NCI-H226 (cell line): Measurements from ENCODE around the gene PPP1R13L.

ENCODE experiments used
- DNase-seq: peaks from one replicate; pipeline ENCODE4 v3.0.0-alpha.2; 2015

Gene PPP1R13L

DNA sequence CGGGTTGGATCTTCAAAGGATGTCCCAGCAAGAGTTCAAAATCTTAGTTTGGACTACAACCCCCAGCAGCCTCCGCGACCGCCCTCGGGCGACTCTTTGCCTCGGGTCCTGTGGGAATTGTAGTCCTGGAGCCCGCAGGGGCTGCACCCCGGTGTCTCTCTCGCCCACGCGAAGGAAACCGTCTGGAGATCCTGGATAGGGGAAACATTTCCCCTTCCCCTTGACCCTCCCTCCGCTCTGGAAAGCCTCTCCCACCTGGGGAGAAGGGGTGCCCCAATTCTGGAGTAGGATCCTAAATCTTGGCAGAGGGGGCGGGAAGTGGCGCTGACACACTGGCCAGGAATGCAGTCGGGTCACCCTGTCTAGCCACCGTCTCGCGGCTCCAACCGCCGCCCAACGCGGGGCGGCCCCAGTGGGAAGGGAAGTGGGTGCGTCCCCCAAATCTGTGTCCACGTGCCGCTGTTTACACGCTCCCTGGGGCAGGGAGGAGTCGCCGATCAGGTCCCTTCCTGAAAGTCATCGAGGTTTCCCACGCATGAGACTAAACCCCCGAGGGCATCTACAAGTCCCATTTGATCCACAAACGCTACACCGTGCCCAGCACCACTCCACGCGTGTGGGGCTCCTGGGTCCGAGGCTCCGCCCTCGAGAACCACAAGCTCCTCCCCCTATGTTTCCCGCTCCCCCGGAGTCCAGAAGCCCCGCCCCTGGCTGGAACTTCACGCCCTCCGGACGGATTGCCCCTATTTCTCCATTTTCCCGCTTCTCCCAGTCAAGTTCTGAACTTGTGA is 761 bp upstream of the PPP1R13L start:
- peak; percentile 87 for DNase-seq

DNA sequence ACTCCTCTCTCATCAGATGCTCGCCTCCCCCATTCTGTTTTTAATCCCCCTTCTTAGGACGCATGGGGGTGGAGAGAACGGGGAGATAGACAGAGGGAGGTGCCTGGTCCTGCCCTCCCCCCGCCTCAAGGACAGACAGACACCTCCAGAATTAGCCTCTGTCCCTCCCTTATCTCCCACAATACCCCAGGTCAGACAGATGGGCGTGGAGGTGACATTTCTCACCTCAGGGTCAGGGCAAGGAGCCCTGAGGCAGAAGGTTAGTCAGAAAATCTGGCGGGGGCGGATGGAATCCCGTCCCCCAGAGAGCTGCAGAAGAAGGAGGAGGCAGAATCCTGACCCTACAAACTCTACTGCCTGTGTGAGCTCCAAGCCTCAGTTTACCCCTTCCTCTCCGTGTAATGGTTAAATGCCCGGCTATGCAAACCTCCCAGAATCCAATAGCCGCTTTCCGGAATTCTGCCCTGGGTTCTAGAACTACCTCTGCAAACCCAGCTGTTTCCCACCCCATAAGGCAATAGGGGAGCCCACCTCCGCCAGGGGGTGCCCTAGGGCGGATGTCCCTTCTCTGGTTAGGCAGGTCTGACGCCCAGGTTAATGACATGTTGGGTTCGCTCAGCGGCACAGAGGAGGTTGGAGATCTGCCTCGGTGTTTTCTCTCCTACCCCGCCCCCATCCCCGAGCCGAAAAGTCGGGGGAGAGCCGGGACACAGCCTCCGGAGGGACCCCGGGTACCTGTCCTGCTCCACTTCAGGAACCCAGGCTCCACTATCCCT is 900 bp downstream of the PPP1R13L start:
- DNase-seq, result no peak

DNA sequence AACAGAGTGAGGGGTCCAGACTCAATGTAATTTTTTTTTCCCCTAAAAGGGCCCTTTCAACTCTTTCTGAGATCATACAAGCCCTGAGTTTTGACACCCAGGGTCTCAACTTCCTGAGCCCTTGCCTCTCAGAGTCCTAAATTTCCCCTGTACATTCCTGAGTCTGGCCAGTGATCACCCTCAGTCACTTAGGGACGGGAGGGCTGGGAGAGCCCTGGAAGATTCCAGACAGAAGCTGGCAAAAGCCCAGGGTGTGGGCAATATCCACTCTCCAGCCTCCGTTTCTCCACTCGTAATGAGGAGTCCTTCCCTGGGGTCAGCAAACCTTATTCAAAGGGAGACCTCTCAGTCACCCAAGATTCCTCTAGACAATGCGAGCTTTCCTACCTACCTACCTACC is 1.6 kb downstream of the PPP1R13L start:
- DNase-seq, result no peak

DNA sequence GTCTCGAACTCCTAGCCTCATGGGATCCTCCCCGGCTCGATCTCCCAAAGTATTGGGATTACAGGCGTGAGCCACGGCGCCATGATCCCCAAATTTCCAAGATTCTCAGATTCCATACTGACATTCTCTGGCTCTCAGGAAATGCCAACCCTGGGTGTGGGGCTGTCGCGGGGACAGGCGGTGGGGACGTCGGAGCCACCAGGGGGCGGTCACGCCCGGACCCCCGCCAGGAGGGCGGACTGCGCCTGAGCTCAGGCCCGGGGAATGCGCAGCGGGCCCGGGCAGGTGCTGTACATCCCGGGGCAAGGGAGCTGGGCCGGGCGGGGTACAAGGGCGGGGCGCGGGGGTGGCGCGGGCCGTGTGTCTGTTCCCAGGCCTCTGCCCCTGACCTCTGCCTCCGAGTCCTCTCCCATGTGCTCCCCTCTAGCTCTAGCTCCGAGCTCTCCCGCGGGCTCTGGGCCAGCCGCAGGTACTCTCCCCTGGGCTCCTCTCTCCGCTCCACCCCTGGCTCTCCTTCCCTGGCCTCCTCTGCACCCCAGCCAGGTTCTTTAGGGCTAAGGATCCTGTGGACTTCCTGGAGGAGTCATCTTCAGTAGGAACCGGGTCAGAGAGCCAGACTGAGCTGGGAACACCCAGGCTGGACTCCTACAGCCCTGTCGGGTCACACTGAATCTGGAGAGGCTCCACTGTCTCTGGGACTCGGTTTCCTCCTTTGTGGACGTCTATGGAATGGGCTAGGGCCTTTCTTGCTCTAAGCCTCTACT is 2.4 kb downstream of the PPP1R13L start:
- DNase-seq, result no peak

DNA sequence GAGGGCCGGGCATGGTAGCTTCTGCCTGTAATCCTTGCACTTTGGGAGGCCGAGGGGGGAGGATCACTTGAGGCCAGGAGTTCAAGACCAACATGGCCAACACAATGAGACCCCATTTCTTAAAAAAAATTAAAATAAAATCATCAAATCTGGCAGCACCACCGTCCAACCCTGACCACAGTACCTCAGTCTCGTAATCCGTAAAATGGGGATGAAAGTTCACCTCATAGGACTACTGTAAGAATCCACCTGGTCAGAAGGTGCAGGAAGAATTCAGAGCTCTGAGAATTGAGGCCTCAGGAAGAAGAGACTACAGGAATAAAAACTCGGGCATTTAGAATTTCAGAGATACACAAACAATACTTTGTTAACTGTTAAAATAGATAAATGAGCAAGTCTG is 3.1 kb downstream of the PPP1R13L start:
- DNase-seq, result no peak

DNA sequence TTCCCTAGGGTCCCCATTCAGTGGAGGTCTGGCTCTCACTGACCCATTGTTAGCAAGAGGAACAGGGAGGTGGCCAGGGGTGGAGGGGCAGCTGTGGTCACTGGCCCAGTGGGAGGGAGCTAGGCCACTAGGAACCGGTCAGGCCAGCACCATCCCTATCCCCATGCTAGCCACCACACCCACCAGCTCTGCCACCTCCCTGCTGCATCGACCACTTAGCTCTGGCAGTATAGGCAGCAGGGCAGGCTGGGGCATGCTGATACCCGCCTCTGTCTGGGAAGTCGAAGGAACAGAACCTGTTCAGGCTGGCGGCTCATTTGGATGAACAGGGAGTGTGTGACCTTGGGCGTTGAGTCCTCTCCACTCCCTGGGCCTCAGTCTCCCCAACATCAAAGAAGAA is 4.7 kb downstream of the PPP1R13L start:
- DNase-seq, result no peak

DNA sequence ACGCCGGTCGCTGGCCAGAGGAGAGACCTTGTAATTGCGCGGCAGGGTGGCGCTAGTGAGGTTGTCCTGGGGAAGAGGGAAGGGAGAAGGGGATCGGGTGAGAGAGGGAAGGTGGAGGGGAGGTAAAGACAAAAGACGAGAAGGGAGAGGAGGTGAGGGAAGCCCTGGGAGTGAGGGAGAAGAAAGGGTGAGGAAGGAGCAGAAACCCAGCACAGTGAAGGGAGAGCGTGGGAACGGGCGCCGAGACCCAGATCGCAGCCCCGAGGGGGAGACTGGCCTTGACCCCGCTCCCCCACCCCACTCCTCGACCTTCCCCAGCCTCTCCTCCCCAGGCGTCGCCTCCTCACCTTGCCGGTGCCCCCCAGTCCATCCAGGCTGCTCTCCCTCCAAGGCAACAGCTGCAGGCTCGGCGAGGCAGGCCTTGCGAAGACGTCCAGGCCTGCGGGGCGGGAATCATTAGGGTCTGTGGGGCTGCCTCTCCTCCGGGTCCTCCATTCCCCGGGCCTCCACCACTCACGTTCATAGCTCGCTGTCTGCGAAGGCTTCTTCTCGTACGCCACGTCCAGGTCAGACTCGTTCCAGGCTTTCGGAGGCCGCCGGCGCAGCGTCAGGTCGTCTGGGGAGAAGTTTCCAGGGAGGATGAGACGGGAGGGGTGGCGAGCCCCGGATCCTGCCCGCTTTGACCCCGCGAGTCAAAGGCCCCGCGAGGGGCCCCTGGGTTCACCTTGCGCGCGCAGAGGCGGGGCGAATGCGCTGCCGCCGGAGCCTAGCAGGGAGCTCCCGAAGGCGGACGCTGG is 8.8 kb downstream of the PPP1R13L start:
- DNase-seq, result no peak

DNA sequence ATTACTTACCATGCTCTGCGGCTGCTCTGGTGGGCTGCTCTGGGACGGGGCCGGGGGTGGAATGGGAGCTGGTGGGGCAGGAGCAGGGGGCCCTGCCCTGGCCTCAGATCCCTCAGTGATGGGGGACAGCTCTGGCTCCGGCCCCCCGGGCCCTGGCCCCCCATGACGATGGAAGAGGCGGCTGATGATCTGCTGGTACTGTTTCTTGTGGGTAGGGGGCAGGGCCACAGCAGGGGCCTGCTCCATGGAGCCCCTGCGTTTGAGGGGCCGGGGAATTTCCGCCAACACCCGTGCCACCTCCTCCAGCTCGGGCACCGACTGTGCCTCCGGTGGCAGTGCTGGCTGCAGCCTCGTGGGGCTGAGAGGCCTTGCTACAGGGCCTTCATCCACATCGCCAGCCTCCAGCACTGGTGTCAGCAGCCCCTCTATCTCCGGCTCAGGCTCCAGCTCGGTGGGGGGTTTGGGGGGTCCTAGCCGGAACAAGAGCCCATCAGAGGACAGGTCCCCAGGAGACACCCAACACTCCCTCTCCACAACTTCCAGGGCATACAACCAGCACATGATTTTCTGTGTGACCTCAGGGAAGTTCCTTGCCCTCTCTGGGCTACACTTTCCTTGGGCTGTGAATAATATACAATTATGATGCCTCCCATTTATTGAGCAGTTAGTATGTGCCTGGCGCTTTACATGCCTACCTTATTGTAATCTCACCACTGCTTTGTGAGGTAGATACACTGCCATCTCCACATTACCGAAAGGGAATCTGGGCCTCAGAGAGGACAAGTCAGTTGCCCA is 12.8 kb downstream of the PPP1R13L start:
- DNase-seq, result no peak

DNA sequence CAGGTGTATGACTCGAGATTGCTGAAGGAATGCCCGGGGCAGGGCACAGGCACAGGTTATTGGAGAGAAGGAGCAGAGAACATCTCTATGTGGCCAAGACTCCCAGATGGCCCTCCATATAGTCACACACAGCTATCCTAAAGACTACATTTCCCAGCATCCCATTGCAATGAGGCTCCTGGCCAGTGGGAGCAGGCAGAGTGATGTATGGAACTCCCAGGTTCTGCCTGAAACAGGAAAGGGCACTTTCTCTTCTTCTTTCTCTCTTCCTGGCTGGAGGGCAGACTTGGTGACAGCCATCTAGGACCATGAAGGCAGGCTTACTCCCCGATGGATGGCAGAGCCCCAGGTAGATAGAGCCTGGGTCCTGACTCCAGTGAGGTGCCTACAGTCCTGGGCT is 13.5 kb downstream of the PPP1R13L start:
- DNase-seq, result peak; percentile 9

DNA sequence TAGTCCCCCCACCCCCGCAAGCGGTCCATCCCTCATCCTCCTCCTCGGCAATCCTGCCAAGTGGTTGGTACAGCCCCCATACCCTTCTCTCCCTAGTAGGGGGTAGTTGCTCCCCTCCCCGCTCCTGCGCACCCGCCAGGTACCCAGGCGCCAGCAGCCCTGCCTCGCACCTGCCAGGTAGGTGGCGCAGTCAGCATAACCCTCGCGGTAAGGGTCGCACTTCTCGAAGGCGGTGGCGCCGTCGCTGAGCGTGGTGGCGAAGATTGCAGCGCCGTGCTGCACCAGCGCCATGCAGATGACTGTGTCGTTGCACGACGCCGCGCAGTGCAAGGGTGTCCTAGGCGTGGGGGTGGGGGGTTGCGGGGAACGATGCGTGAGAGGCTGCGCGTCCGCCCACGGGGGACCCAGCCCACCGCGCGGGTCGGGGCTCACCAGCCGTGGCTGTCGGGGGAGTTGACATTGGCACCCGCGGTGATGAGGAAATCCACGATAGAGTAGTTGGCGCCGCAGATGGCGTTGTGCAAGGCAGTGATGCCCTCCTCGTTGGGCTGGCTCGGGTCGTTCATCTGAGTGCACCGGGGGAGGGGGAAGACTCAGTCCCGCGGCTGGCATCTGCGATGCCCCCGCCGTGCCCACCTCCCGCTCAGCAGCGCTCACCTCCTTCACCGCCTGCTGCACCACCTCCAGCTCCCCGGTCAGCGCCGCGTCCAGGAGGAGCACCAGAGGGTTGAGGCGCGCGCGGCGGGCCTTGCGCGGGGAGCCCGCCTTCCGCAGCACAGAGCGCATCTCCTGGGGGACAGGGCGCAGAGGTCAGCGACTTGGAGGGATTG is 19.3 kb downstream of the PPP1R13L start:
- no peak for DNase-seq

DNA sequence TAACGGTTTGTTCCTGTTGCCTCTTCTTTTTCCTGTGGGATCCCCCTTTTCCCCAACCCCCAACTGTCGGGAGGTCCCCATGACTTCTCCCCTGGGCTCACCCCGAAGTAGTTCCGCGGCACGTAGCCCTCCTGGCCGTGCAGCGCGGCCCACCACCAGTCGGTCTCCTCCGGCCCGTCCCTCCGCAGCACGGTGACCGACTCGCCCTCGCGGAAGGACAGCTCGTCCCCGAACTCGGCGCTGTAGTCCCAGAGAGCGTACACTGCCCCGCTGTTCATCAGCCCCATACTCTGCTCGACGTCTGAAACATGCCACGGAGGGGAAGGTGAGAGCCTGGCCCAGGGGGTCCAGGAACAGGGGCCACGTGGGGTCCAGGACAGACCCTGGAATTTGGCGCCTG is 22.4 kb downstream of the PPP1R13L start:
- no peak for DNase-seq

DNA sequence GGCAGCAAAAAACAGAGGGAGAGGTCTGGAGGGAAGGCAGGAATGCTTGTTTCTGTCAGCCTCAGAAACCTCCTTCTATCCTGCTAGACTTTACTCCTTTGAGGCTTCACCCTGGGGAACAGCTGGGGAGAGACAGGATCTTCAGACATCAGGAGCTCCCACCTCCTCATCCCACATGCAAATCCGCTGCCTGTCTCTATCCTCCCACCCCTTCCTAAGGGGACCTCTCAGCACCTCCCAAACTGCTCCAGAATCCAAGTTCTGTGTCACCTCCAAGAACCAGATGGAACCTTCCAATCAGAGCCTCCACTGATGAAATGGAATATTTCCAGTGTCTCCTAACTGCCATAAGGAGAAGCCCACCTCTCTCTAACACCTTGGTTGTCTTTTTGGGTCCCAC is 24.8 kb downstream of the PPP1R13L start:
- no peak for DNase-seq

DNA sequence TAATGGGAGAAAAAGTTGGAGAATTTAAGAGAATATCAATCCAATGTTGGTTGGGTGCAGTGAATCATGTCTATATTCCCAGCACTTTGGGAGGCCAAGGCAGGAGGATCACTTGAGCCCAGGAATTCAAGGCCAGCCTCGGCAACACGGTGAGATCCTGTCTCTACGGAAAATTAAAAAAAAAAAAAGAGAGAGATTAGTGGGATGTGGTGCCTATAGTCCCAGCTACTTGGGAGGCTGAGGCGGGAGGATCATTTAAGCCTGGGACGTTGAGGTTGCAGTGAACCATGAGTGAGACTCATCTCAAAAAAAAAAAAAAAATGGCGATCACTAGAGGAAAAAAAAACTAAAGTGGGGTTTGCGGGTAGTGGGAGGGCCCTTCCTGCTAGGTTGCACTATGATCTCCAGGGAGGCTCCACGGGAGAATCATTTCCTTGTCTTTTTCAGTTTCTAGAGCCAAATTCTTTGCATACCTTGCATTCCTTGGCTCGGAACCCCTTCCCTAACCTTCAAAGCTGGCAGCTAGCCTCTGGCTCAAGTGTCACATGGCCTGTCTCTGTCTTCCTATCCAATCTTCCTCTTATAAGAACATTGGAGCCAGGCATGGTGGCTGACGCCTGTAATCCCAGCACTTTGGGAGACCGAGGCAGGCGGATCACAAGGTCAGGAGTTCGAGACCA is 28.7 kb downstream of the PPP1R13L start:
- peak; percentile 98 for DNase-seq

DNA sequence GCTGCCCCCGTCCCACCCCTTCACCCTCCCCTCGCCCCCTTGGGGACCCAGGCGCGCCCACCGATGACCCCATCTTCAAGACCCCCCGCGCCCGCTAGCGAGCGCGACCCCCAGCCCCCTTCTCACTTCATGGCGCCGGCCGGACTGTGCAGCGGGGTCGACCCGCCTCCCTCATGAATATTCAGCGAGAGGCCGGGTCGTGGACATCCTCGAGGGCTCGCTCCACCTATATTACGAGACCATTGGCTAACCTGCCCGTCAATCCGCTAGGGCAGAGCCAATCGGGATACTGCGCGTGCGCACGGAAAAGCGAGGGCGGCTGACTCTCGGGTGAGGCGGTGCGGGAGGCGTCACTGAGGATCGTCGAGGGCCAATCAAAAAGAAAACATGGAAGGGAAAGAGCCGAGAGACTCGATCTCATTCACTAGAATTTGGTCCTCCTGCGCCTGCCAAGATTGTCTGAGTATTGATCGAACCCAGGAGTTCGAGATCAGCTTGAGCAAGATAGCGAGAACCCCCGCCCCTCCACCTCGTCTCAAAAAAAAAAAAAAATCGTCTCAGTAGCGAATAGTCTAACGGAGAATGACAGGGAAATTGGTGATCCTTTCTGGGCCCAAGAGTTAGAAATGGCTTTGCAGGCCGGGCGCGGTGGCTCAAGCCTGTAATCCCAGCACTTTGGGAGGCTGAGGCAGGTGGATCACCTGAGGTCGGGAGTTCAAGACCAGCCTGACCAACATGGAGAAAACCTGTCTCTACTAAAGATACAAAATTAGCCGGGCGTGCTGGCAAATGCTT is 34.3 kb downstream of the PPP1R13L start, which contains the start of gene ERCC2:
ERCC2 (minus strand) TSS at position 164 of the 795 bp plus-strand sequence; CDS start at position 131, 33 bp downstream.
- DNase-seq, result peak; percentile 96

DNA sequence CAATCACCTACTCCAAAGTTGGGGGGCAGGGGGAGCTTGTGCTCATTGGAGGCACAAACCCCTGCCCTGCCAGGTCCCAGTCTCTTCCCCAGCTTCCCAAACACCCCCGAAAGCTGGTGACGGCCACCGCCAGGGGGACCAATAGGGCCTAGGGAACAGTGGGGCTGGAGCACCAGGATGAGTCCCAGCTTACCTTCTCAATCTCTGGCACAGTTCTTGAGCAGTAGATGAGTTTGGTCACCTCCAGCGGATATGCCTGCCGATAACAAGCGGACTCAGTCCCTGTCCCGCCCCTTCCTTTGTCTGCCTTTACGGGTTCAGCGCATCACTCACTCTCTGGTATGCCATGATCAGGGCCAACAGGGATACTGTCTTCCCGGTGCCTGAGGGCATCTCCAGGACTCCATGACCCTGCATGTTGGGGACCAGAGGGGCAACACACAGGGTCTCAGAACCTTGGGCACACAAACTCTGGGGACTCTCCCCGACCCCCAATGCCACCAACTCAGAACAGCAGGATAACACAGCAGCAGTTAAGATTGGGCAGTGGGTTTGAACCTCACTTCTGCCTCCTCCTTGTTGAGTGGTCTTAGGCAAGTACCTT is 36.0 kb downstream of the PPP1R13L start:
- DNase-seq, result no peak

DNA sequence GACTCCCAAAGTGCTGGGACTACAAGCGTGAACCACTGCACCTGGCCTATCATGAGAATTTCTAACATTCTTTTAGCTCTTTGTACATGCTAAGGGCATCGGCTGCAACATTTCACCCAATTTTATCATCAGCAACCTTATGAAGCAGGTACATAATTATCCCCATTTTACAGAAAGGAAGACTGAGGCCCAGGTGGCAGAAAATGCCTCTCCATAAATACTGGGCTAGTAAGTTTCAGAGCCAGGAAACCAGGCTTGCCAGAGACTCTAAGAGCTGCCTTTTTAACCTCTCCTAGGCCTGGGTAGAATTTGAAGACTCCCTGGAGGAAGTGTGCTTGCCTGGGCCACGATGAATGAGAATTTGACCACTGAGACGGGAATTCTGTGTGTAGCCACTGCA is 36.7 kb downstream of the PPP1R13L start:
- DNase-seq, result no peak

DNA sequence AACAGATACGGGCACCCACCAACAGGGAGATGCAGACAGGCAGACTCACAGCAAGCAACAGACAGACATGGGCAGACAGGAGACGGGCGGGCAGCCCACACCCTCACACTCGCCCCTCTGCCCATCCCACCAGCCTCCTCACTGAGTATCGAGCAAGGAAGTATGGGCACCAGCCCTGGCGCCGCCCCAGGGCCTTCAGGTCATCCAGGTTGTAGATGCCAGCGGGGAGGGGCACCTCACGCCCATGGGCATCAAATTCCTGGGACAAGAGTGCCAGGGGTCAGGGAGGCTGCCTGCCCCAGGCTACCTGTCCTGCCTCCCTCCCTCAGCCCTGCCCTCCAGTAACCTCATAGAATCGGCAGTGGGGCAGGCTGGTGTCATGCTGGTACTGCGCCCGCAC is 40.2 kb downstream of the PPP1R13L start:
- DNase-seq, result no peak

DNA sequence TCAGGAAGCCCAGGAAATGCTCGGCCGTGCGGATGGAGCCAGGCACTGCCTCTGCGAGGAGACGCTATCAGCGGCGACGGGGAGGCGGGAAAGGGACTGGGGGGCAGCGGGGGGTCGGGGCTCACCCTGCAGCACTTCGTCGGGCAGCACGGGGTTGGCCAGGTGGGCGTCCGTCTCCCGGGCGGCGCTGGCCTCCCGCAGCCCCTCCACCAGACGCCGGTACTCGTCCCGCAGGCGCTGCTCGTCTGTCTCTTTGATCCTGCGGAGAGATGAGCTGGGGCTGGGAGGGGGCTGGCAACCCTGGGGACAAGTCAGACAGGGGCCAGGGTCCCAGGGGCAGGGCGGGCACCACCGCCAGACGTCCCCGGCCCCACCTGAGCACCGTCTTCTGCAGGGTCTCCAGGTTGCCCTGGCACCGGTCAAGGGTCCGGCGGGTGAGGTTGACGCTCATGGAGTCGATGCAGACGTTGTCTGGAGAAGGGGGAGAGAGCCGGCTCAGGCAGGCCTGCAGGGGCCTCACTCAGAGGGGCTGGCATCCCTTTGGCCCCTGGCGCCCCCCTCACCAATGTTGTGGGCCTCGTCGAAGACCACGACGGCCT is 40.9 kb downstream of the PPP1R13L start:
- DNase-seq, result no peak

DNA sequence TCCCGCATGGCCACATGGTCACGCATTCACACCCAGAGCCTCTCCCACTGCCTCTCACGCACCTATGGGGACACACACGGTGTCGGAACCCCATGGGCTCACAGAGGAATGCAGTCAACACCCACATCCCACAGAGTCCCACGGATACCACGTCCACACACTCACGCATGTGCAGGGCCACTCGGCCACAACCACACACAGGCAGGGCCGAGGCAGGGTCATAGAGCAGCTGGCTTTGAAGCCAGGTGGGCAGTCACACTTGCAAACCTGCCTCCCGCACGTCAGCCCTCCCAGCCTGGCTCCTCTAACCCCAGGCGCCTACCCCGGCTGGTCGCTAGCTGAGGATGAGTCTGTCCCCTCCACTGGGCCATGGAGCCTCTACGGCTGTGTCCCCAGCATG is 42.6 kb downstream of the PPP1R13L start:
- DNase-seq, result no peak
